Panc1 (cell line): ENCODE results near the gene FGF9. TPM values are rescaled to one million over a fixed set of nuclear protein-coding genes. Genes with fewer than 3 reads are reported as not detected.

Experiments
- ATAC-seq: fragments of 200-7000 bp; cut with Tn5 transposase; 2 replicates; pipeline ENCODE4 v1.9.1; 2020; ENCODE audit warnings: mild to moderate bottlenecking, moderate library complexity
- BruUV-seq: library from RNA; stranded (reverse); fragments of 400-500 nt; replicated peaks from 2 replicates; lab custom pipeline; 2021; lab: Mats Ljungman, UMichigan
- CTCF ChIA-PET: fragments of 300-600 bp; sonication (Branson Sonifier 250); formaldehyde crosslinking; loops from one replicate; lab custom pipeline; 2022; ENCODE audit warnings: antibody characterized with exemption; lab: Charles Lee
- POLR2A ChIA-PET: fragments of 300-600 bp; sonication (Branson Sonifier 250); formaldehyde crosslinking; loops from one replicate; lab custom pipeline; 2022; ENCODE audit warnings: antibody characterized with exemption; lab: Charles Lee
- DNase-seq: peaks from one replicate; pipeline ENCODE4 v3.0.0-alpha.2; 2010; ENCODE audit warnings: low read depth, low spot score
- H3K27ac ChIP-seq: 2 replicates; pipeline ENCODE4 v1.5.1; 2011; ENCODE audit warnings: mild to moderate bottlenecking, low read length, inconsistent platforms
- H3K27me3 ChIP-seq: fragments of 200-500 bp; sonication (Bioruptor generic); 2 replicates; pipeline ENCODE4 v1.6.0; 2014; ENCODE audit warnings: low read length, inconsistent platforms; ENCODE audit not compliant: control insufficient read depth, insufficient read depth
- H3K36me3 ChIP-seq: fragments of 200-500 bp; sonication (Bioruptor generic); 2 replicates; pipeline ENCODE4 v1.5.1; 2014; ENCODE audit warnings: inconsistent platforms, mild to moderate bottlenecking, low read length, moderate library complexity; ENCODE audit not compliant: control insufficient read depth, insufficient read depth
- H3K4me1 ChIP-seq: 2 replicates; pipeline ENCODE4 v1.5.1; 2011; ENCODE audit warnings: inconsistent platforms, mild to moderate bottlenecking, low read length, moderate library complexity; ENCODE audit not compliant: control insufficient read depth, insufficient read depth
- H3K4me3 ChIP-seq, 2 experiments: 2 replicates each; pipeline ENCODE4 v1.5.1; 2011 to 2012; ENCODE audit warnings: low read depth in 2 of 2, low read length in 2 of 2, mild to moderate bottlenecking in 2 of 2, inconsistent platforms in 1 of 2, moderate library complexity in 1 of 2
- H3K9me3 ChIP-seq: fragments of 200-500 bp; sonication (Bioruptor generic); 2 replicates; pipeline ENCODE4 v1.5.1; 2014; ENCODE audit warnings: low read depth, mild to moderate bottlenecking, inconsistent platforms, low read length, moderate library complexity; ENCODE audit not compliant: control insufficient read depth, insufficient read depth
- POLR2AphosphoS5 ChIP-seq: IDR thresholded peaks from 2 replicates; pipeline ENCODE4 v1.6.1; 2012; ENCODE audit warnings: mild to moderate bottlenecking, low read depth, low read length, moderate library complexity
- SIN3A ChIP-seq: IDR thresholded peaks from 2 replicates; pipeline ENCODE4 v1.6.1; 2012; ENCODE audit warnings: low read depth, mild to moderate bottlenecking, low read length, moderate library complexity, borderline replicate concordance; ENCODE audit not compliant: insufficient read depth
- TCF7L2 ChIP-seq: IDR thresholded peaks from 2 replicates; pipeline ENCODE4 v1.6.1; 2011; ENCODE audit warnings: mild to moderate bottlenecking, low read depth, low read length, inconsistent platforms
- in situ Hi-C: cut with HindIII; loops from 2 replicates; pipeline ENCODE4 v1.10.0; 2016; ENCODE audit warnings: low sequenced_read_pairs, low pct_unique_long_range_greater_than_20kb
- intact Hi-C: fragments of 100-400 bp; cut with micrococcal nuclease; formaldehyde crosslinking; loops from one replicate; pipeline ENCODE4 v1.10.0; 2022; ENCODE audit not compliant: unreplicated experiment
- total RNA-seq: library from RNA; stranded (reverse); gene quantifications from one replicate; pipeline ENCODE4 v1.2.1, GENCODE V29; 2021; ENCODE audit not compliant: unreplicated experiment
- TF ChIP-seq, protein P1 (sequence below): fragments of 450-650 bp; IDR thresholded peaks from 2 replicates; pipeline ENCODE4 v1.5.1; 2017; ENCODE audit warnings: mild to moderate bottlenecking
- TF ChIP-seq, protein P2 (sequence below), 2 experiments: IDR thresholded peaks; 2 replicates each; pipeline ENCODE4 v1.6.1; 2011 to 2012; ENCODE audit warnings: low read depth in 2 of 2, control low read depth in 1 of 2, low read length in 1 of 2, mild to moderate bottlenecking in 1 of 2, moderate library complexity in 1 of 2; ENCODE audit not compliant: insufficient read depth in 1 of 2

Gene FGF9
- total RNA-seq, 1 experiment from 2014 or later = not detected

DNA sequence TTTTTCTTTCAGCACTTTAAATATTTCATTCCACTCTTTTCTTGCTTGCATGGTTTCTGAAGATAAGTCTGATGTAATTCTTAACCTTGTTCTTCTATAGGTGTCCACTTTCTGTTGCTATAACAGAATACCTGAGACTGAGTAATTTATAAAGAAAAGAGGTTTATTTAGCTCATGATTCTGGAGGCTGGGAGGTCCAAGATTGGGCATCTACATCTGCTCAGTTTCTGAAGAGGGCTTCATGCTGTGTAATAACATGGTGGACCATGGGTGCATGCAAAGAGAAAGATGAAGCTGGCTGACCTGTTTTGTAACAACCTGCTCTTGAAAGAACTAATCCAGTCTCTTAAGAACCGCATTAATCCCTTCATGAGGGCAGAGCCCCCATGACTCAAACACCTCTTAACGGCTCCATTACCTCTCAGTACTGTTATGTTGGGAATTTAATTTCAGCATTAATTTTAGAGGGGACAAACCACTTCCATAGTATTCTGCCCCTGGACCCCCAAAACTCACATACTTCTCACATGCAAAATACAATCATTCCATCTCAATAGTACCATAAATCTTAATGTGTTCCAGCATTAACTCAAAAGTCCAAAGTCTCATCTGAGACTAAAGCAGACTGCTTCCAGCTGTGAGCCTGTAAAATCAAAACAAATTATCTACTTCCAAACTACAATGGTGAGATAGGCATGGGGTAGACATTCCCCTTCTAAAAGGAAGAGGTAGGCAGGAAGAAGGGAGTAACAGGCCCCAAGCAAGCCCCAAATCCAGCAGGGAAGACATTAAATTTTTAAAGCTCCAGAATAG is 9.6 kb upstream of the FGF9 start:
- BruUV-seq = no TSS peak
- Histone ChIP-seq H3K4me1 (no peaks in the 10 kb centered on the region), H3K27ac (no peak overlapping the region), H3K36me3 (no peaks in the 10 kb centered on the region), H3K9me3 (no peaks in the 10 kb centered on the region), H3K27me3 (no peaks in the 10 kb centered on the region), H3K4me3 (no peak overlapping the region)
- ATAC-seq (no peak), DNase-seq (no peak)
- TF ChIP-seq TCF7L2 (no peak), POLR2AphosphoS5 (no peak)
- TF ChIP-seq, protein P1, sequence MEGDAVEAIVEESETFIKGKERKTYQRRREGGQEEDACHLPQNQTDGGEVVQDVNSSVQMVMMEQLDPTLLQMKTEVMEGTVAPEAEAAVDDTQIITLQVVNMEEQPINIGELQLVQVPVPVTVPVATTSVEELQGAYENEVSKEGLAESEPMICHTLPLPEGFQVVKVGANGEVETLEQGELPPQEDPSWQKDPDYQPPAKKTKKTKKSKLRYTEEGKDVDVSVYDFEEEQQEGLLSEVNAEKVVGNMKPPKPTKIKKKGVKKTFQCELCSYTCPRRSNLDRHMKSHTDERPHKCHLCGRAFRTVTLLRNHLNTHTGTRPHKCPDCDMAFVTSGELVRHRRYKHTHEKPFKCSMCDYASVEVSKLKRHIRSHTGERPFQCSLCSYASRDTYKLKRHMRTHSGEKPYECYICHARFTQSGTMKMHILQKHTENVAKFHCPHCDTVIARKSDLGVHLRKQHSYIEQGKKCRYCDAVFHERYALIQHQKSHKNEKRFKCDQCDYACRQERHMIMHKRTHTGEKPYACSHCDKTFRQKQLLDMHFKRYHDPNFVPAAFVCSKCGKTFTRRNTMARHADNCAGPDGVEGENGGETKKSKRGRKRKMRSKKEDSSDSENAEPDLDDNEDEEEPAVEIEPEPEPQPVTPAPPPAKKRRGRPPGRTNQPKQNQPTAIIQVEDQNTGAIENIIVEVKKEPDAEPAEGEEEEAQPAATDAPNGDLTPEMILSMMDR = no peak
- CTCF ChIA-PET = no interaction called here
- in situ Hi-C loops (no loop called here), intact Hi-C loops (no loop called here)
- POLR2A ChIA-PET = no interaction called here

DNA sequence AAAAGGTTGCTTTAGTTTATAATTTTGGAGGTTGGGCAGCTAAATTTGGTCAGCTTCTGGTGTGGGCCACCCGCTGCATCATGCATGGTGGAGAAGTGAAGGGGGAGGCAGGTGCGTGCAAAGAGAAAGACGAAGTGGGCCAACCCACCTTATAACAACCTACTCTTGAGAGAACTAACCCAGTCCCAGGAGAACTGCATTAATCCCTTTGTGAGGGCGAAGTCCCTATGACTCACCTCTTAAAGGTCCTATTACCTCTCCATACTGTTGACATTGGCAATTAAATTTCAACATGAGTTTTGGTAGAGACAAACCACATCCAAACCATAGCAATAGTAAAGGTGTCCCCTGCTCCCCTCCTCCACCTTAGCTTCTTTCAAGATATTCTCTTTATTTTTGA is 7.7 kb upstream of the FGF9 start:
- CTCF ChIA-PET = no interaction called here

More for the DNA sequence above, 7.7 kb upstream of the FGF9 start:
- peaks cover 3% of the 10 kb centered on the region for H3K27me3 ChIP-seq
- ATAC-seq = no peak
- no peak for TF ChIP-seq TCF7L2
- TF ChIP-seq POLR2AphosphoS5 = no peak
- TF ChIP-seq, protein P1 = no peak
- TF ChIP-seq, protein P2, sequence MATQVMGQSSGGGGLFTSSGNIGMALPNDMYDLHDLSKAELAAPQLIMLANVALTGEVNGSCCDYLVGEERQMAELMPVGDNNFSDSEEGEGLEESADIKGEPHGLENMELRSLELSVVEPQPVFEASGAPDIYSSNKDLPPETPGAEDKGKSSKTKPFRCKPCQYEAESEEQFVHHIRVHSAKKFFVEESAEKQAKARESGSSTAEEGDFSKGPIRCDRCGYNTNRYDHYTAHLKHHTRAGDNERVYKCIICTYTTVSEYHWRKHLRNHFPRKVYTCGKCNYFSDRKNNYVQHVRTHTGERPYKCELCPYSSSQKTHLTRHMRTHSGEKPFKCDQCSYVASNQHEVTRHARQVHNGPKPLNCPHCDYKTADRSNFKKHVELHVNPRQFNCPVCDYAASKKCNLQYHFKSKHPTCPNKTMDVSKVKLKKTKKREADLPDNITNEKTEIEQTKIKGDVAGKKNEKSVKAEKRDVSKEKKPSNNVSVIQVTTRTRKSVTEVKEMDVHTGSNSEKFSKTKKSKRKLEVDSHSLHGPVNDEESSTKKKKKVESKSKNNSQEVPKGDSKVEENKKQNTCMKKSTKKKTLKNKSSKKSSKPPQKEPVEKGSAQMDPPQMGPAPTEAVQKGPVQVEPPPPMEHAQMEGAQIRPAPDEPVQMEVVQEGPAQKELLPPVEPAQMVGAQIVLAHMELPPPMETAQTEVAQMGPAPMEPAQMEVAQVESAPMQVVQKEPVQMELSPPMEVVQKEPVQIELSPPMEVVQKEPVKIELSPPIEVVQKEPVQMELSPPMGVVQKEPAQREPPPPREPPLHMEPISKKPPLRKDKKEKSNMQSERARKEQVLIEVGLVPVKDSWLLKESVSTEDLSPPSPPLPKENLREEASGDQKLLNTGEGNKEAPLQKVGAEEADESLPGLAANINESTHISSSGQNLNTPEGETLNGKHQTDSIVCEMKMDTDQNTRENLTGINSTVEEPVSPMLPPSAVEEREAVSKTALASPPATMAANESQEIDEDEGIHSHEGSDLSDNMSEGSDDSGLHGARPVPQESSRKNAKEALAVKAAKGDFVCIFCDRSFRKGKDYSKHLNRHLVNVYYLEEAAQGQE (IDR thresholded peaks at IDR 0.05; ENCODE audit: insufficient read depth in 1 of 2, low read depth in 2 of 2, low read length in 1 of 2) = no peak
- TF ChIP-seq SIN3A = no peak
- in situ Hi-C loops (no loop called here), intact Hi-C loops (no loop called here)
- no TSS peak for BruUV-seq
- no peak overlapping the region for H3K4me3 ChIP-seq
- no peaks in the 10 kb centered on the region for H3K4me1 ChIP-seq
- H3K9me3 ChIP-seq = no peaks in the 10 kb centered on the region
- H3K27ac ChIP-seq = no peak overlapping the region
- DNase-seq = no peak
- POLR2A ChIA-PET = no interaction called here
- no peaks in the 10 kb centered on the region for H3K36me3 ChIP-seq
